ENCODE data around the gene DEFB132.
"Not testable (repeated sequence)": the region's sequence is repeated elsewhere in the genome, so short reads cannot be mapped to it uniquely, and the experiment has no call there.

The DEFB132 gene

GRCh38 chr20:257419-257818 is at the start of gene DEFB132:
Gene DEFB132 (plus strand): TSS chr20:257724. CDS start chr20:257779, 55 bp downstream.
- DNase-seq (ENCODE audit: low read depth), result no peak

- DNase-seq (ENCODE audit: low read depth), result no peak
Observed at GRCh38 chr20:208942-209566, 48.5 kb upstream of the DEFB132 start.

- no peak for DNase-seq (ENCODE audit: low read depth)
Observed at GRCh38 chr20:210809-211502, 46.6 kb upstream of the DEFB132 start.

GRCh38 chr20:214383-214782 is 43.1 kb upstream of the DEFB132 start:
- no peak for DNase-seq (ENCODE audit: low read depth)

- DNase-seq (ENCODE audit: low read depth), result no peak
Observed at GRCh38 chr20:215796-216195, 41.7 kb upstream of the DEFB132 start.

- DNase-seq (ENCODE audit: low read depth), result no peak
Observed at GRCh38 chr20:217266-217665, 40.3 kb upstream of the DEFB132 start.

GRCh38 chr20:219290-220115 is 38.0 kb upstream of the DEFB132 start:
- no peak for DNase-seq (ENCODE audit: low read depth)

GRCh38 chr20:221258-221830 is 36.2 kb upstream of the DEFB132 start:
- DNase-seq (ENCODE audit: low read depth), result no peak

GRCh38 chr20:225879-226278 is 31.6 kb upstream of the DEFB132 start:
- DNase-seq (ENCODE audit: low read depth), result not testable (repeated sequence)

- no peak for DNase-seq (ENCODE audit: low read depth)
Observed at GRCh38 chr20:226958-227357, 30.6 kb upstream of the DEFB132 start, which contains the start of gene DEFB129. Gene DEFB129 (plus strand): TSS chr20:227258. CDS start chr20:227289, 31 bp downstream.

GRCh38 chr20:227439-228105 is 30.0 kb upstream of the DEFB132 start:
- DNase-seq (ENCODE audit: low read depth), result no peak

- DNase-seq (ENCODE audit: low read depth), result no peak
Observed at GRCh38 chr20:235891-236290, 21.6 kb upstream of the DEFB132 start.

- DNase-seq (ENCODE audit: low read depth), result no peak
Observed at GRCh38 chr20:237489-237888, 20.0 kb upstream of the DEFB132 start.

- no peak for DNase-seq (ENCODE audit: low read depth)
Observed at GRCh38 chr20:237929-238328, 19.6 kb upstream of the DEFB132 start.

- no peak for DNase-seq (ENCODE audit: low read depth)
Observed at GRCh38 chr20:242905-243304, 14.6 kb upstream of the DEFB132 start.

- DNase-seq (ENCODE audit: low read depth), result no peak
Observed at GRCh38 chr20:251354-251753, 6.2 kb upstream of the DEFB132 start.

GRCh38 chr20:252801-253200 is 4.7 kb upstream of the DEFB132 start:
- no peak for DNase-seq (ENCODE audit: low read depth)

GRCh38 chr20:253447-253846 is 4.1 kb upstream of the DEFB132 start:
- DNase-seq (ENCODE audit: low read depth), result not testable (repeated sequence)

- DNase-seq (ENCODE audit: low read depth), result no peak
Observed at GRCh38 chr20:258269-258858, 840 bp downstream of the DEFB132 start.

GRCh38 chr20:258963-259362 is 1.4 kb downstream of the DEFB132 start:
- no peak for DNase-seq (ENCODE audit: low read depth)

GRCh38 chr20:259981-260380 is 2.5 kb downstream of the DEFB132 start:
- no peak for DNase-seq (ENCODE audit: low read depth)

GRCh38 chr20:263701-264100 is 6.2 kb downstream of the DEFB132 start:
- no peak for DNase-seq (ENCODE audit: low read depth)
